WI38 (cell line): ENCODE measurements around the gene CAPN14.

Experiments
- H3K4me3 ChIP-seq: 2 replicates; pipeline ENCODE4 v1.5.1; 2011; ENCODE audit warnings: low read depth, mild to moderate bottlenecking, control low read depth, low read length
- TF ChIP-seq, protein P1 (sequence below): IDR thresholded peaks from 2 replicates; pipeline ENCODE4 v1.5.1; 2012; ENCODE audit warnings: low read depth, mild to moderate bottlenecking, control low read depth, low read length

CAPN14 gene

DNA sequence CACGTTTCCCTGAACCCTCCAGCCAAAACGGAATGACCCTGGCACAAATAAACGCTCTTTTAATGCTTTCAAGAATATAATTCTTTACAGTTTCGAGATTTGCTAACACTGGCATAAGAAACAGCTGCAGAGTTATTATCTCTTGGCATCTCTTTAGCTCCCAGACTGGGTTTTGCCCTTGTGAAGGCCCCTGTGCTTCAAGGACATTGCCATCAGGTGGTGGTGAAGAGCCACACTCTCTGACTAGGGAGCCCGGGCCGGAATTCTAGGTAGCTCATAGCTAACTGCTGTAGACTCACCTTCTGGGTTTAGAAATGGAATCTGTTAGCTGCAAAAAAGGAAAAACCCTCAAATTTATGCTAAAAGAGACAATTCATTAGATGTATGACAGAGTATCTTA lies 65.8 kb downstream of the CAPN14 start:
- TF ChIP-seq, protein P1, sequence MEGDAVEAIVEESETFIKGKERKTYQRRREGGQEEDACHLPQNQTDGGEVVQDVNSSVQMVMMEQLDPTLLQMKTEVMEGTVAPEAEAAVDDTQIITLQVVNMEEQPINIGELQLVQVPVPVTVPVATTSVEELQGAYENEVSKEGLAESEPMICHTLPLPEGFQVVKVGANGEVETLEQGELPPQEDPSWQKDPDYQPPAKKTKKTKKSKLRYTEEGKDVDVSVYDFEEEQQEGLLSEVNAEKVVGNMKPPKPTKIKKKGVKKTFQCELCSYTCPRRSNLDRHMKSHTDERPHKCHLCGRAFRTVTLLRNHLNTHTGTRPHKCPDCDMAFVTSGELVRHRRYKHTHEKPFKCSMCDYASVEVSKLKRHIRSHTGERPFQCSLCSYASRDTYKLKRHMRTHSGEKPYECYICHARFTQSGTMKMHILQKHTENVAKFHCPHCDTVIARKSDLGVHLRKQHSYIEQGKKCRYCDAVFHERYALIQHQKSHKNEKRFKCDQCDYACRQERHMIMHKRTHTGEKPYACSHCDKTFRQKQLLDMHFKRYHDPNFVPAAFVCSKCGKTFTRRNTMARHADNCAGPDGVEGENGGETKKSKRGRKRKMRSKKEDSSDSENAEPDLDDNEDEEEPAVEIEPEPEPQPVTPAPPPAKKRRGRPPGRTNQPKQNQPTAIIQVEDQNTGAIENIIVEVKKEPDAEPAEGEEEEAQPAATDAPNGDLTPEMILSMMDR: no peak
- no peak overlapping the region for H3K4me3 ChIP-seq

- H3K4me3 ChIP-seq: no peak overlapping the region
- TF ChIP-seq, protein P1: no peak
Measured at GRCh38 chr2:31150120-31150670, 67.1 kb downstream of the CAPN14 start.

DNA sequence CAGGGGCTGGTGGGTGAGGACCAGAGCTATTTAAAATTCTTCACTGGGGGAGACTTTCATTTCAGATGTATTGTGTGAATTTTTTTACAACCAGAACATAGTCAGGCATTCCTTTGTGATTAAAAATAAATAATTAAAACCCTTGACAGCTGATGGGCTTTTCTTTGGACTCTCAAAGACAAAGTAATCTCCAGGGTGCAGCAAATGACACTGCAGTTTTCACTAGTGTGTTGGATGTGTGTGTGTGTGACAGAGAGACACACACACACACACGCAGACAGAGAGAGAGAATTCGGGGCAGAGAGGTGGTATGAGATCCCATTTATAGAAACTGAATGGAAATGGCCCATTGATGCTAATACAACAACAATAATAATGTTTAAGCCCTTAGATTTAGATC lies 68.8 kb downstream of the CAPN14 start:
- no peak overlapping the region for H3K4me3 ChIP-seq
- TF ChIP-seq, protein P1: no peak

DNA sequence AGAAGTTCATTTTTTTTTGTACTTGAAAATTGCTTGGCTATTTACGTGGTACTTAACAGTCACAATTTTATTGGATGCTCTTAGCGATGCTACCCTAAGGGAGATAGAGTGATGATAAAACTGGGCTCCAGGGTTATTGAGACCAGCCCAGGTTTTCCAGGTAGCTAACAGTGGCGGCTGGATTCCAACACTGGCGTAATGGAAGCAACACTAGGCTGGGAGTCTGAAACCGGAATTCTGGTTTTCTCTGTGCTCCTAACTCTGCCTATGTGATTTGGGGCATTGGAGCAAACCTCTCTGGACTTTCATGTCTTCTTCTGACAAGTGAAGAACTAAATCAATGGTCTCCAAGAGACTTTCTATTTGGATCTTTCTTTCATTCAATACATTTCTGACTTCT lies 69.7 kb downstream of the CAPN14 start:
- TF ChIP-seq, protein P1: no peak
- no peak overlapping the region for H3K4me3 ChIP-seq

- TF ChIP-seq, protein P1: no peak
- H3K4me3 ChIP-seq: no peak overlapping the region
Measured at GRCh38 chr2:31142110-31142509, 75.2 kb downstream of the CAPN14 start.

- TF ChIP-seq, protein P1: no peak
- no peak overlapping the region for H3K4me3 ChIP-seq
Measured at GRCh38 chr2:31141443-31142085, 75.8 kb downstream of the CAPN14 start.

GRCh38 chr2:31140151-31140550 lies 77.2 kb downstream of the CAPN14 start:
- no peak overlapping the region for H3K4me3 ChIP-seq
- TF ChIP-seq, protein P1: no peak
